Stimulated activated CD4-positive, alpha-beta T cell treated with anti-CD3 and anti-CD28 coated beads, Interleukin-12 subunit alpha, Interleukin-12 subunit beta, amount 100 ng/mL, for 48 hours (primary cell): ENCODE data around the gene SEMA3B.
A peak's percentile ranks its signal among the peaks of the same experiment; 100 is the strongest.
"Not testable (repeated sequence)": the region's sequence is repeated elsewhere in the genome, so short reads cannot be mapped to it uniquely, and the experiment has no call there.

Experiments used
- DNase-seq, 3 donors: peaks; one replicate each; pipeline ENCODE4 v3.0.0-alpha.2; 2020; ENCODE audit warnings: low read depth in 2 of 3, low spot score in 1 of 3

Gene SEMA3B

DNA sequence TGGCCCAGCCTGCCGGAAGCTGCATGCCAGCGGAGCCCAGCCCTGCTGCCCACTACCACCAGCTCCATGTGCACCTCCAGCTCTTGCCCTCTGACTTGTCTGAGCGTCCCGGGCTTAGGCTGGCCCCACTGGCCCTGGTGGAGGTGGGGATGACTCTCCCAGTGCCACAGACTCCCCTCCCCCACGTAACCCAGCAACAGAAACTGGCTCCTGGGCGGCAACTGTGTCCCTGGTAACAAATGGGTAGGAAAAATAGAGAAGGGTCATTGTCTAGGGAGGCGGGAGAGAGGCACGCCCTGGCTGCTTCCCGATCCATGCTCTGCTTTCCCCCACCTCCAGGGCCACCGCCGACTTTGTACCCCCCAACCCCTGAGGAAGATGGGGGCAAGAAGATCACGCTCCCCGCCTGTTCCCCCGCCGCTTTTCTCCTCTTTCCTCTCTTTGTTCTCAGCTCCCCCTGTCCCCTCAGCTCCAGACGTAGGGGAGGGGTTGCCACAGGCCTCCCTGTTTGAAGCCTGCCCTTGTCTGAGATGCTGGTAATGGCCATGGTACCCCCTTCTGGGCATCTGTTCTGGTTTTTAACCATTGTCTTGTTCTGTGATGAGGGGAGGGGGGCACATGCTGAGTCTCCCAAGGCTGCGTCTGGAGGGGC lies 10.8 kb upstream of the SEMA3B start:
- DNase-seq: no peak

DNA sequence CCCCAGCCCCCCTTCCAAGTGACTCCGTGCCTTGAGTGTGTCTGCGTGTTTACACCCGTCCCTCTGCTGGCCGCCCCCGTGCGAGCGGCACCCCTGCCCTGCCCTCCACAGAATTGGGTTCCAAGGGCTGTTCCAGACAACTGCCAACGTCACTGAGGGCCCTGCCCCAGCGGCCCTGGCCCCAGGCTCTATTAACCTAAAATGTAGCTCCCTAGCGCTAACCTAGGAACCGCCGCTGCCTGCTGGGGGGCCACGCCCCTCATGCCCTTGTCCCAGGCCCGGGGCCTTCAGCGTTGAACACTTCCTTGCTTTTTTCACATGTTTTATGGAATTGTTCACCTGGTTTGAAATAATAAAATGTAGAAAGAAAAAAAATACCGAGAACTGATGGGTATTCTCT lies 10.0 kb upstream of the SEMA3B start:
- DNase-seq: no peak

DNA sequence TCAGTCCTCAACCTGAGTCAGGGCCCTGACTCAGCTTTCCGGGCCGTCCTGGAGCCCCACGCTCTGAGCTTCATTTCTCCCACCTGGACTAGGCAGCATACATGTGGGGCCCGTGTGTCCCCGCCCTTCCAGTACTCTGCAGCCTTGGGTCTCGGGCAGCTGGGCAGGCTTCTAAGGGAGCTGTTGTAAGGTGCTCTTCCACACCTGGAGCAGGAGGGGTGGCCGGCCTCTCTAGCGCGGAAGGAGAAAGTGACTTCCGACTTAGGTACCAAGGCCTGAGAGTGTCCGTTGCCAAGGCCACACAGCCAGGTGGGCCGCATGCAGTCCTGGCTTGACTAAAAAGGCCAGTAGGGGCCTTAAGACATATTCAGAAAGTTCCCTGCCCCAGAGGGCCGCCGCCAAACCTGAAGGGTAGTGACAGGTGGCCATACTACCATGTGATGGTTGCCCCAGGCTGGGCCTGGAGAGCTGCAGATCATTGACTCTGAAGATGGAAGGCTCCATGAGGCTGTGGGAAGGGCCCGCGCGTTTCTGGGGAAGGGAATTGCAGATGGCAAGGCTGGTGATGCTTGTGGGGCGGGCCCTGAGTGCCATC lies 9.4 kb upstream of the SEMA3B start:
- no peak for DNase-seq

DNA sequence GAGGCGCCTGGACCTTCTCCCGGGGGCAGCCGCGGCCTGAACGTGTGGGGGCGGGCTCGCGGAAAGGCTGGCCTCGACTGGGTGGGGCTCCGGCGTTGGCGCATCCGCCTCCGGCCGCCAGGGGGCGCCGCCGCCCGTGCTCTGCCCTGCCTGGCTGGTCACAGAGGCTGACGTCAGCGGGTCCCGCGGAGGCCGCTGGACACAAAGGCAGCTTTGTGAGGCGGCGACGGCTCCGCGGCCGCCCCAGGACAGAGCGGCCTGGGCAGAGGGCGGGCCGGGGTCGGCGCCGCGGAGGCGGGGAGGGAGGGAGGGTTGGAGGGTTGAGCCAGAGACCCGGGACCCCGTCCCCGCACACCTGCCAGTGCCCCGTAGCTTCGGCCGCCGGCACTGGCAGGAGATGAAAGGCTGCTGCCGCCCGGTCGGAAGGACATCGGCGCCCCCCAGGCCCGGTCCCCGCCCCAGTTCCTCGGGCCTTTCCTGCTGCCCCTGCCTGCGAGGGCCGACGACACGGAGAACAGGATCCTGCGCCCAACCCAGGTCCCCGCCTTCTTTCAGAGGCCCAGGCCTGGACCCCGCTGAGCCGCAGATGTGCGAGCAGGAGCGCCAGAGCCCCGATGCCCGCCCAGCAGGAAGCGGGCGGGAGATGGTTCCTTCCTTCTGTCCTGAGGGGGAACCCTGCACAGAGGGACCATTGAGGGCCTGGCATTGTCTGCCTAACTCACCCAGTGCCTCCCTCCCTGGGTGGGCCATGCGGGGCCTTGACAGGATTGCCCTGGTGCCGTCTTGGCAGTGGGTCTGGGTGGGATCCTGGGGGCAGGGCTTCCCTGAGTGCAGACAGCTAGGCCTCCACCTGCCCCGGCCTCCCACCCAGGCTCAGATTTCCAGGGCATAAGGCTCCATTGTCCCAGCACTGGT lies 8.7 kb upstream of the SEMA3B start:
- peak; percentile 74 to 84 (median 74) for DNase-seq

DNA sequence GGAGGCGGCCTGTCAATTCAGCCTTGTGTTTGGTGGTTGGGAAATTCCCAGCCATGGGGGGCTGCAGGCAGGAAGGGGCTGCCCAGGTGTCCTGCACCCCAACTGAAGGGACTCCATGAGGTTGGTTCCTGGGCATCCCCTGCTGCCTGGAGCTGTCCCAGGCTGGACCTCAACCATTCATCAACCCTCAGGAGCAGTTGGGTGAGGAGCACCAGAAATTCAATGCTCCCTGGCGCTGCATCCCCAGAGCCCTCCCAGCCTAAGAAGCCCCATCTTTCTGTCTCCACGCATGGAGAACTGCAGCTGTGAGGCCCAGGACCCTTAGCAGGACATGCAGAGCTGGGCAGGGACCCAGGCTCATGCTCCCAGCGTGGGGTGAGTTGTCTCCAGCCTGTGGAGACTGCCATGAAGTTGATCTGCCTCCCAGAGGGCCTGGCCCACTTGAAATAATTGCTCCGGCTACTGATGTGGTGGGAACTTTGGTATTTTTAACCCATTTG lies 8.0 kb upstream of the SEMA3B start:
- no peak for DNase-seq

DNA sequence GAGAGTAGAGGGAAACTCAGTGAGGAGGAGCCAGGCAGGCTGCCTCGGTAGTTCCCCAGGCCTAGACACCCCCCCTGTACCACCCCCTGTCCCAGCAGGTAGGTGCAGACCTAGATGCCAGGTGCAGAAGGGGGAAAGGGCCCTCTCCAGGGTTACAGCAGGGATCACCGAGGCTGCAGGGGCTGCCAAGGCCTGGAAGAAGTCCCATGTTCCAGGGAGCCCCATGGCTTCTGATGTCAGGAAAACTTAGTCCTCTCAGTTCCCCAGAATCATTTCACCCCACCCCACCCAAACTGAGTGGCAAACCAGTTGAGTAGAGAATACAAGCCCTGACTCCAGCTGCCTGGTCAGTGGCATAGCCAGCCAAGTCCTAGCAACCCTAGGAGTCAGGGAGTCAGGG lies 7.4 kb upstream of the SEMA3B start:
- no peak for DNase-seq

DNA sequence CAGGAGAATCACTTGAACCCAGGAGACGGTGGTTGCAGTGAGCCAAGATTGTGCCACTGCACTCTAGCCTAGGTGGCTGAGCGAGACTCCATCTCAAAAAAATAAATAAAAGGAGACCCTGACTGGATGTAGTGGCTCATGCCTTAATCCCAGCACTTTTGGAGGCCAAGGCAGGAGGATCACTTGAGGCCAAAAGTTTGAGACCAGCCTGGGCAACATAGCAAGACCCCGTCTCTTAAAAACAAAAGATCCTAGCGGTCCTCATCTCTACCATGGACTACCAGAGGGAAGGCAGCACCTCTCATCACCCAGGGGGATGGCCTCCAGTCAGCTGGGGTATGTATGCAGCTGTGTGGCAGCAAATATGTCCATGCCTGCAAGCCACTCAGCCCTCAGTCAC lies 6.7 kb upstream of the SEMA3B start:
- DNase-seq: not testable (repeated sequence)

DNA sequence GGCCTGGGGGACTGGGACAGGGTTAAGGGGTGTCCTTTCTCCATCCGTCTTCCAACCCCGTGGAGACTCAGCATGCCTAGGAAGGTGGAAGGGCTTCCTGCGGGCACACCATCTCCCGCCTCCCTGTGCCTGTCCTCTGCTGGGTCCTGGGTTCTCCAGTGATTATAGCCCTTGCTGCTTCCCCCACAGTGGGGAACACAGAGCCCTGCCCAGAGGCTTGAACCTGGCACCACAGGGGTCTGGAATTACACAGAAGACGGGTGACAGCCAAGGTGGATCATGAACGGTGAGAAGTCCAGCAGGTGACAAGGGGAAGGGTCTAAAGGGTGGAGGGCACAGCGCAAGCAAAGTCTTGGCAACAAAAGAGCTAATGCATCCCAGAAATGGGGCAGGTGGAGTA lies 6.2 kb upstream of the SEMA3B start:
- DNase-seq: no peak

DNA sequence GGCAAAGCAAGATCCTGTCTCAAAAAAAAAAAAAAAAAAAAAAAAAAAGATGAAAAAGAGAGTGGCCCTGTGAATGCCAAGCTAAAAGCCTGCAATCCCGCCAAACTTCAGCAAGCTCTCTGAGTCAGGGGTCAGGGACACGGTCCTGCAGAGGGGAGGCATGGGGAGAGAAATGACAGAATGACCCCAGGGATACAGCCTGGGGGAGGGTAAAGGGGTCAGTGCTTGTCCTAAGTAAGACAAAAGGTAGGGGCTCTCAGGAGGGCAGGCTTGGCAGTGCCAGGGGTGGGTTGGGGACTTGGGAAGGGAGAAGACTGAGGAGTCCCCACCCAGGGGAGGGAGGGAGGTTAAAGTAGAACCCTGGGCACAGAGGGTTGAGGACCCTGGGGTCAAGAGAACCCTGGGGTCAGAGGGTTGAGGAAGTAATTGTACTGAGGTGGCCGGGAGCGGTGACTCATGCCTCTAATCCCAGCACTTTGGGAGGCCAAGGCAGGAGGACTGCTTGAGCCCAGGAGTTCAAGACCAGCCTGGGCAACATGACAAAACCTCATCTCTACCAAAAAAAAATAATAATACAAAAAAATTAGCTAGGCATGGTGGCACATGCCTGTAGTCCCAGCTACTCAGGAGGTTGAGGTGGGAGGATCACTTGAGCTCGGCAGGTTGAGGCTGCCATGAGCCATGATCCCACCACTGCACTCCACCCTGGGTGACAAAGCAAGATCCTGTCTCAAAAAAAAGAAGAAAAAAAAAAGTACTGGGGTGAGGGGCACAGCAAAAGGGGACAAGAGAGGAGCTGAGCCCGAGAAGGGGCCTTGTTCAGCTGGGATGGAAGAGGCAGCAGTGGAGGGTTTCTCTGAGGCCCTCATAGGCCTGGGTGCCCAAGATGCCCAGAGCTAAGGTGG lies 5.2 kb upstream of the SEMA3B start:
- no peak for DNase-seq

DNA sequence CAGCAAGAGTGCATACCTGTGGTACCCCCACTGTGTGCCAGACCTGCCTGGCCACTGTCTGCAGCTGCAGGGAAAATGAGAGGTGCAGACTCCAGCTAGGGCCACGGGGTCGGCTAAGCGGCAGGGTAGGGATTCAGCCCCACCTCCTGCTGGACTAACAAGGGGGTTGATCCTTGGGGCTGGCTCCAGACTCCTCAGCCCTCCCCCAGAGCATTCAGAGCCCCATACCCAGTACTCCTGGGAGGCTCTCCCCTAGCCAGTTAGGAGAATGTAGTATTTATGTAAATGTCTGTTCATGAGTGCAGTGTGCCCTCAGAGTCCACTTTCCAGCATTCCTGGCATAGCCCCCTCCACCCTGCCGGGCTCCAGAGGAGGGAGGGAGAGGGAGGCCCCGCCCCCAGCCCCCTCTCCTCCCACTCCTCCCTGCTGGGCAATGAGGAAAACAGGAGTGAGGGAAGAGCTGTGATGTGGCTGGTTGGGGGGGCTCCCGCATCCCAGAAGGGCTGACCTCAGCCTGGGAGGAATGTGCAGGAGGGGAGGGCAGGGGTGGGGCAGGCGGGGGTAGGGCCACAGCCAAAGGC lies 4.5 kb upstream of the SEMA3B start:
- no peak for DNase-seq

DNA sequence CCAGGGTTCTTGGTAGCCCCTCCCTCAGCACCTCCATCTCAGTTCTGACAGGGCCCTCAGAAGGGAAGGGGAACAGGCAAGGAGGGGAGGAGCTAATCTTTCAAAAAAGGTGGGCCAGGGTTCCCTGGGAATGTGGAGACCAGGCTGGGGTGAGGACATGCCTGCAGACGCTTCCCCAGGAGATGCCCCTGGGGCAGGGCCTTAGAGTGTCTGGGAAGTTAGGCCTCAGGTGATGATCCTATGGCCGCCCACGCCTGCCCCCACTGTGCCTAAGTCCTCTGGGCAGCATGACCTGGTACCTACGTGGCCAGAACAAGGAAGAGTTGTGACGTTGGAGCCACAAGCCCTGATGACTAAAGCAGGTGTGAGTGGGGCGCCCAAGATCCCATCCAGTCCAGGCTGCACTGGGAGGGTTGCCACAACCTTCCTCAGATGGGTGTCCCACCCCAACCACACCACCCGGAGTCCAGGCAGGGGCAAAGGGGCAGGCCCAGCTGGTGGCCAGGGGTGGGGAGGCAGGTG lies 3.9 kb upstream of the SEMA3B start:
- no peak for DNase-seq

DNA sequence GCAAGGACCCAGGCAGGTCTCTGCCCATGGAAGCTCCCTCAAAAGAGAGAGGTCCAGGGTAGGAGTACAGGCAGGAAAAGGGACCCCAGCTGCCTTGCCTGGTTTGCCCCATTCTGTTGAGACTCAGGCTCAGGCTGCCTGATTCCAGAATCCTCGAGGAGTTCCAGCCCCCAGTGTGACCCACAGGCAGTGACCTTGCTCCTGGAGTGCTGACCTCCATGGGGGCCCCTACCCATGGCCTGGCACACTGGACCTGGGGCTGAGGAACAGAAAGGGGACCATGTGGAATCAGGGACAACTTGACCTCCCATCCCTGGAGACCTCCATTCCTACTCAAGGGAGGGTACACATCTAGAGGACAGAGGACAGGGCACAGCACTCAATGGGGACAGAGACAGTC lies 3.4 kb upstream of the SEMA3B start:
- DNase-seq: no peak

DNA sequence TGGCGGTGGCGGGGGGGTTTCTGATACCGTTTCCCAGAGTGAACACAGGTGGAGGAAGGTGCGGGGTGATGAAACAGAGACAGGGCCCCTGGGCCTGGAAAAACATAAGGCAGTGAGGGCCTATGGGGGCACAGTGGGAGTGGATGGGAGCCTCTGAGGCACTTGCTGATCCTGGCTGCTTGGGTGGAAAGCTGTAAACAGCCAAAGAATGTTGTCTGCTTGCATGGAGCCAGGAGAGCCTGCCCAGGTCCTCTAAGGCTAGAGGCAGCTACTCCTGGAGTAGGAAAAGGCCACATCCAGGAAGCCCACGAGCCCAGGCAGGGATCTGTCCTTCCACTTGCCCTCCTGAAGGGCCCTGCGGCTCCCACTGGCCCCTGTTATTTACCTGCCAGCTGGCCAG lies 2.9 kb upstream of the SEMA3B start:
- DNase-seq: no peak

DNA sequence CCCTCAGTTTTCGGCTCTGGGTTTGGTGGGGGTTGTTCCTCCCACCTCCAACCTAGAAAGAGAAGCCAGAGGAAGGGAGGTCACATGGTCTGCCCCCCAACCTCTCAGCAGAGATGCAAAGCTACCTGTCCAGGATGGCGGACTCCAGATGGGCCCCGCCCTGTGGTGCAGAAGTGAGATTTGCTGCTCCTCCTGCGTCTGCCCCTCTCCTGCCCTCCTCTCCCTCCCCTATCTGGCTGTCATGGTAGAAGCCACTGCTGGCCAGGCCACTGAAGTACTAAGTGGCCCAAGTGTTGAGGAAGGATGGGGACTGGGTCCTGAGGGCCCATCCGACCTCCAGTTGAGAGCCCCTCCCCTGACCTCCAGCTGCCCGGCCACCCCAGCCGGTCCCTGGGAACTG lies 2.1 kb upstream of the SEMA3B start:
- DNase-seq: no peak

DNA sequence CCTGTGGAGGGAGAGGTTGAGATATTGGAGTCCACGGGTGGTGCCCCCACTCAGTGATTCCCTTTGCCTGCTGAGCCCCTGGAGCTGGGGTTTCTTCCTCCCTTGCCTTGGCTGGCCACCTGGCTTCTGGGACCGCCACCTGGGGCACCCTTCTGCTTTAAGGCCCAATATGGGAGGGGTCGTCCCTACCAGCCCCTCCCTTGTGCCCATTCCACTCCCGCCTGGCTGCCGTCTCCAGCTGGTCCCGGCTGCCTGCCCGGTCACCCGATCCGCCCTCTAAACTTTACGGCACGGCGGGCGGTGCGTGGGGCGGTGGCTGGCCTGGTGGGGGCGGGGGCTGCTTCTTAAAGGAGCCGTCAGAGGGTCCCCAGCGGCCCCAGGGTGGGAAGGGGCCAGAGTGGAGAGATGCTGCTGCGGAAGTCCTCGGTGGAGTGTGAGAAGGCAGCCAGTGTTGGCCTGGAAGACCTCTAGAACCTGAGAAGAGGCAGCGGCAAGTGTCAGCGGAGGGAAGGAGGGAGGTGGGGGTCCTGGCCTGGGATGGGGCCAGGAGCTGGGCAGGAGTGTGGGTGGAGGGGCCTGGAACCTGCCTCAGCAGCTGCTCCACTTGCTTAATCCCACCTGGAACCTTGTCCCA lies 1.6 kb upstream of the SEMA3B start:
- DNase-seq: no peak

DNA sequence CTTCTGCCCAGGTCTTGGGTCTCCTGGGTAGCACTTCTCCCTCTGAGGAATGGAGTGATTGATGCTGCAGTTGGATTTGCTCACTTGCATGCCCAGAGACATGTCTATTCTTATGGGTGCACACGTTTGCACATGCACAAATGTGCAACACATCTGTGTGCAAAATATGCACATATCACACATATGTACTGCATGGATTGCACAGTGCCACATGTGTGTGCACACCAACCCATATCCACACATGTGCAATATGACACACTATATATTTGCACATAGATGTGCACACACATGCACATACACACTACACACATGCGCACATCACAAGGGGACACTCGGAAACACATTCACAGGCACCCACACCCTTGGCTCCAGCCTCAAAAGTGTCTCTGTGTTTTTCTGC lies 671 bp upstream of the SEMA3B start:
- no peak for DNase-seq

DNA sequence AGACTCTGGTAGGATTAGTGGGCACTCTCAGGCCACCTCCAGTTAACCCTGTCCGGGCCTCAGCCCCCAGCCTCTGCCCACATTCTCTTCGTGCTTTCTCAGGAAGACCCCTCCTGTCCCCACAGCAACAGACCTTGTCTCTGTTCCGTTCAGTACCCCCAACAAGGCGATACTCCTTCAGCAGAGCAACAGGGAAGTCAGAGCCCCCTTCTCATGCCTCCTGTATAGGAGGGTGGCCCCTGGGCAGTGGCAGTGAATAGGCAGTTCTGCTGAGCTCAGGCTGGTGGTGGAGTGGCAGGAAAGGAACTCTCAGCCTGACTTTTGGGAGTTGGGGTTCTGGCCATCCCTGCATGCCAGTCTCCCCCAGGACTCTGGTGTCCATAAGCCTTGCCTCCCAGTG lies 513 bp downstream of the SEMA3B start:
- no peak for DNase-seq

DNA sequence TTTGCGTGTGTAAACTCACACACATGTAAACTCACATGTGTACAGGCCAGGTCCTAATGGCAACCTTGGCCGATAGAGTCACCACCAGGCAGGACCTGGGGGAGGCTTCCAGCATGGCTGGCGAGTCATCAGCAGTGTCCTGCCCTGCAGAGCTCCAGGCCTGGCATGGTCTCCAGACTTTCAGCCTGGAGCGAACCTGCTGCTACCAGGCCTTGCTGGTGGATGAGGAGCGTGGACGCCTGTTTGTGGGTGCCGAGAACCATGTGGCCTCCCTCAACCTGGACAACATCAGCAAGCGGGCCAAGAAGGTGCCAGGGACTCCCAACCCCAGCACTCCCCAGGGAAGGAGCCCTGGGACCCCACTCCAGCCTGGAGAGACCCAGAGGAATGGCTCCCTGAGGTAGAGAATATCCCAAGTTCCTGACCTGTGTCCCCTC lies 1.0 kb downstream of the SEMA3B start:
- DNase-seq: no peak

DNA sequence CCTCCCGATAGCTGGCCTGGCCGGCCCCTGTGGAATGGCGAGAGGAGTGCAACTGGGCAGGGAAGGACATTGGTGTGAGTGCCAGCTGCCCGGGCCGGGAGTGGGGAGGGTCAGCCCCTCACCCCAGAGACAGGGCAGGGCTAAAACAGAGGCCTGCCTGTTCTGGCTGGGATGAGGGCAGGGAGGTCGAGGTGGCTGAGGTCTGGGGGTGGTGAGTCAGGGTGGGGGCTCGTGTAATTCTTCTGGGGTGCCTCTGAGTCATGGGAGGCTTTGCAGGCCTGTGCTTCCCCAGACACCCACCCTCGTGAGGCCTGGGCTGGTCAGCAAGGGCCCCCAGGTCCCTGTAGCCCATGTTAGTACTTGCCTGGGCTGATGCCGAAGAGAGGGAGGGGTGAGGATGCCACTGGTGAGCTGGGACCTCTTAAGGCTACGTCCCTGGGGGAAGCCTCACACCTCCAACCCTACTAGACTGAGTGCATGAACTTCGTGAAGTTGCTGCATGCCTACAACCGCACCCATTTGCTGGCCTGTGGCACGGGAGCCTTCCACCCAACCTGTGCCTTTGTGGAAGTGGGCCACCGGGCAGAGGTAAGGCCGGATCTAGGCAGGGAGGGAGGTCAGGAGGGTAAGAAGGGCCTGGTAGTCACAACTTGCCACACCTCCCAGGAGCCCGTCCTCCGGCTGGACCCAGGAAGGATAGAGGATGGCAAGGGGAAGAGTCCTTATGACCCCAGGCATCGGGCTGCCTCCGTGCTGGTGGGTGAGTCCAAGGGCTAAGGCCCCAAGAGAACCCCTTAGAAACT lies 1.7 kb downstream of the SEMA3B start:
- no peak for DNase-seq
